Measurements from ENCODE around the gene CDK3.

CDK3 gene

GRCh38 chr17:75994802-75995370, 5.8 kb upstream of the CDK3 start:
- no peak for DNase-seq

DNA sequence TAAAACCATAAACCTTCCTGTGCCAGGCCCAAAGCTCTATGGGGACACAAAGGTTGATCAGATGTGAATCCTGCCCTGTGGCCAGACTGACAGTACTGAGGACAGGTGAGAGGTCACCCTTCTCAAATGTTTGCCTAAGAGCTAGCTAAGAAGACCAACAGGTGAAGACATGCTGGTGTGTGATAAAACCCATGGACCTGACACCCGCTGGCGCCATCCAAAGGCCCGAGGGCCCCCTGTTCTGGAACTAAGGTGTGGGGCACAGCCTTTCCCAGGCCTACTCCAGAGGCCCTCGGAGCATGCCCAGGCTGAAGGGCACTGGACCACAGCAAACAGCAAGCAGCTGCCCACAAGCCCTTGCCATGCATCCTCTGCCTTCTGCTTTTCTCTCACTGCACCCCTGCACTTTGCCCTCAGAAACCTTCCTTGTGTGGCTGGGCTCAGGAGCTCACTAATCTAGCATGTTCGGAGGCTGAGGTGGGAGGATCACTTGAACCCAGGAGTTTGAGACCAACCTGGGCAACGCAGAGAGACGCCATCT, 5.2 kb upstream of the CDK3 start:
- no peak for DNase-seq

DNA sequence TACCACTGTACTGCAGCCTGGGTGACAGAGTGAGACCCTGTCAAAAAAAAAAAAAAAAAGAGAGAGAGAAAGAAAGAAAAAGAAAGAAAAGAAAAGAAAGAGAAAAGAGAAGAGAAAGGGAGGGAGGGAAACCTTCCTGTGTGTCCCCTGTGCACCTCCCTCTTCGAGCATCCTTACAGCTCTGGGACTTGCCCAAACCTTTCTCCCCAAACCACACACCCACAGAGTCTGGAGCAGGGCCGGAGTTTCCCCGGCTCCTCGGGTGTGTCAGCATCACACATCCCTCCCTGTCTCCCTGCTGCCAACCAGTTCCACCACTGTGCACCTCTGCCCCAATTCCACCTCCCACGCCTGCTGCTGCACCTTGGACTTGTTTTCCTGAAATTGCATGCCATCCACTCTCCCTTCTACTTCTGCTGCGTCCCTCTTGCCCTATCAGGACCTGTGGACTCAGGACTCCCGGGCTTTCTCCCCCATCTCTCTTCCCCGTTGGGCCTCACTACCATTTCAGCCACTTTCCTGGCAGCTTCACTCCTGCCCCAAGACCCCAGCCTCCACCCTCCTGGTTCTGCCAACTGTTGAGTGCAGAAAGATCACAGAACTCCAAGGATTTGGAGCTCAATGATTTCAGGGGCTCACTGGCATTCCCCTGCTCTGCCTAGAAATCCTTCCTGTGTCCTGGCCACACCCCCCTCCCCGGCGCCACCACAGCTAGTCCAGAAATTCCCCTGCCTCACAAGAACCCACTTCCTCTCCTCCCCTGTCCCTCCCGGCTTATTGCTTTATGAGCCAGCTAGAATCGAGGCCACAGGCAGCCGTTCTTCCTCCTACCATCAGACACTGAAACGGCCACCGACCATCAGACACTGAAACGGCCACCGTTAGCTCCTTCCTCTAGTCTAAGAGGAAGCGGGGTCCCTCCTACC, 3.7 kb upstream of the CDK3 start:
- DNase-seq = peak; percentile 27 to 62

DNA sequence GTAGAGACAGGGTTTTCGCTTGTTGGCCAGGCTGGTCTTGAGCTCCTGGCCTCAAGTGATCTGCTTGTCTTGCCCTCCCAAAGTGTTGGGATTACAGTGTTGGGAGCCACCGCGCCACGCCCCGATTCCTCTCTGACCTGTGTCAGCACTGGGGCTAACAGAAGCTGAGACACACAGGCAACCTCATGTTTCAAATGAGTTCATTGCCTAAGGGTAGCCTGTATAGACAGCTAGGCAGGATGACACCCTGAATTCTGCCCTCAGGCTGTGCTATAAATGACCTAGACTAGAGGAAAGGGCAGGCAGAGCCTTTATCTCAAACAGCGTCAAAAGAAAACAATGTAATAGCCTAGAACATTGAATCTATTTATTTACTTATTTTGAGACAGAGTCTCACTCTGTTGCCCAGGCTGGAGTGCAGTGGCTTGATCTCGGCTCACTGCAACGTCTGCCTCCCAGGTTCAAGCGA, 2.3 kb upstream of the CDK3 start:
- no peak for DNase-seq

DNA sequence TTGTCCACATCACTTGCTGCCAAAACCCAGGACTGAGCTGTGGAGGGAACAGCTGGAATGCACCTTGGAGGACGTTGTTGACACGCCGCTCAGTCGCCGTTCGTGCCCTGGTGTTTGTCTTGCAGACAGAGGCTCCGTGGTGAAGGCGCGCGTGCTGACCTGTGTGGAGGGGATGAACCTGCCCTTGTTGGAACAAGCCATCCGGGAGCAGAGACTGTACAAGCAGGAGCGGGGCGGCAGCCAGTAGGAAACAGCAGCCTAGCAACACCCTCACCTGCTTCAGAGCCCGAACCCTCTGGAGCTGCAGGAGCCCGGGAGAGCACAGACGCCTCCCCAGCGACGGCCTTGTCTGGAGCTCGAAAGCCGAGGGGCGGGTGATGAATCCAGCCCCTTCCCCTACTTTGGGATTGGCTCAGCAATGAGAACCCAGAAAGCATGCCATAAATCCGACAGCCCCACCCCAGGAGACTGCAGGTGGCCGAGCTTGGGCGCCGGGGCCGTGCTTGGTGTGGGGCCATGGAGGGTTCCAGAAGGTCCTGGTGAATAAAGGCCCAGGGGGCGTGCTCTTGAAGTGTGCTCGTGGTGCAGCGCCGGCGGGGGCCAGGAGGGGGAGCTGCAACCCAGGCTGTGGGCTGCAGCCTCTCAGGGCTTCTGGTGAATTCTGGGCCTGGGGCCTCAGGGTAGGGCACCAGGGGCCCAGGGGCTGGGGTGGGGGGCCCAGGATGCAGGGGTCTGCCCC, 470 bp upstream of the CDK3 start:
- peak; percentile 24 to 41 for DNase-seq

GRCh38 chr17:76002100-76002499, 1.4 kb downstream of the CDK3 start:
- no peak for DNase-seq

DNA sequence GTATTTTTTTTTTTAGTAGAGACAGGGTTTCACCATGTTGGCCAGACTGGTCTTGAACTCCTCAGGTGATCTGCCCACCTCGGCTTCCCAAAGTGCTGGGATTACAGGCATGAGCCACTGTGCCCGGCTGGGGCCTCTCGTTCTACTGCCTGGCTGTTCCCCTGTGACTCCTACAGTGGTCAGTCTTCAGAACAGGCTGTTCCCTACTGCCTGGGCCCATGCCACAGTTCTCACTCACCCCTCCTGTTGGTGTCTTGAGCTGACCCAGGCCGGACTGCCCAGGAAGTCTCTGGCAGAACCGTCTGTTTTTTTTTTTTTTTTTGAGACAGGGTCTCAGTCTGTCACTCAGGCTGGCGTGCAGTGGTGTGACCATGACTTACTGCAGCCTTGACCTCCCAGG, 3.3 kb downstream of the CDK3 start:
- no peak for DNase-seq

DNA sequence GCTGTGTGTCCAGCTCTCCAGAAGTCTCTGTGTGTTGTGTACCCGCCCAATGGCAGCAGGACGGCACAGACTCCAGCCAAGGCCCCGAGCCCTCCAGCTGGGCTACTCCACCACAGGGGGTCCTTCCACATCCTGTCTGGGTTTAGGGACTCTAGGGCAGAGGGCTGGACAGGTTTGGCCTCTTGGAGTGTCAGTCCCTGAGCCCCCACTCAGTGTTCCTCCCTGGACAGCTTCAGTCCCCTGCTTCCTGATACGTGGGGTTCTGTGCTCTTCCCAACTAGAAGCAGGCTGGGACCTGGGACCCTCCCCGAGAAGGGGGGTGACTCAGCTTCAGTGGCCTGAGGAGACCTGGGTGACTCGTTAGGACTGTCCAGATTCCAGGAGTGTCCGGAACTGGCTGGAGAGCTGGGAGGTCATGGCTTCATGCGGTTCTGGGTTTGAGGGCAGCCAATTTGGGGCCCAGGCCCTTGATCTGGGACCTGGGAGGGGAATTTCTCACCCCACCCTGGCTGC, 4.2 kb downstream of the CDK3 start:
- no peak for DNase-seq

- peak; percentile 33 to 51 for DNase-seq
Observed at GRCh38 chr17:76005263-76006149, 4.9 kb downstream of the CDK3 start.

DNA sequence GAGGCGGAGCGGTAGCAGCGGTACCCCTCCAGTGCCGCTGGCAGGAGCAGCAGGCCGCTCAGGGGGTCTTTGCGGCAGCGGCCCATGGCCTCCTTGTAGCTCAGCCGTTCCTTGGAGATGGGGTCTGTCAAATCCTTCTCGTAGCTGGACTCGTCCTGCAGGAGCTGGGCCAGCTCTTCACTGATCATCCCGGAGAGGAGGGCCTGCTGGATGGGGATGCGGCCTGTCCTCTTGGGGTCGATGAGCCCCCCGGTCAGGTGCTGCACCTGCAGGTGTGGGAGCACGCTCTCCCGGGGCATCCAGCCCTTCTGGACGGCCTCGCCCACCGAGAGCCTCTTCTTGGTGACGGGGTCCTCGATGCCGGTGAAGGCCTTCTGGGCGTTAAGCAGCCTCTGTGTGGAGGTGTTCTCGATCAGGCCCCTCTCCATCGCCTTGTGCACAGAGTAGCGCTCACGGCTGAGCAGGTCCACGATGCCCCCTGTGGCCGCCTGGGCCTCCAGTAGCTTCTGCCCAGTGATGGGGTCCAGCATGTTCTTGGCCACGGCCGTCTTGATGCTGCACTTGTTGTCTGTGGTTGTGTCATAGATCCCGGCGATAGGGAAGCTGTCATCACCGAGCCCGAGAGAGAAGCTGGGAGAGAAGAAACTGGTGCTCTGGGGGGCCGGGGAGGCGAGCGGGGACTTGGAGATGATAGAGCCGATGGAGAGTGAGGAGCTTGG, 6.6 kb downstream of the CDK3 start:
- no peak for DNase-seq

- no peak for DNase-seq
Observed at GRCh38 chr17:76007850-76008165, 7.2 kb downstream of the CDK3 start.

DNA sequence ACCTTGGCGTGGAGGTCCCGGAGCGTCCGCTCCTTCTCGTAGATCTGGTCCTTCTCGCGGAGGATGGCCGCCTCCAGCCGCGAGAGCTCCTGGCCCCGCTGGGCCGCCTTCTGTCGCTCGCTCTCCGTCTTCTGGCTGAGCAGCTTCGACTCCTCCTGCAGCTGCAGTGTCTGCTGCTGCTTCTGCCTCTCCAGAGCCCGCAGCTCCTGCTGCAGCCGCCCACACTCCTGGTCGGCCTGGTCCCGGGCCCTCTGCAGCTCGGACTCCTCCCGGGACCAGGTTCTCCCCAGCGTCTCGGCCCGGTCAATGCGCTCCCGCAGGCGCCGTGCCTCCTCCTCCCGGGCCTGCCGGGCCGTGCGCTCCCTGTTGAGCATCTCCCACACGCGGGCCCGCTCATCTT, 7.6 kb downstream of the CDK3 start:
- DNase-seq = no peak

DNA sequence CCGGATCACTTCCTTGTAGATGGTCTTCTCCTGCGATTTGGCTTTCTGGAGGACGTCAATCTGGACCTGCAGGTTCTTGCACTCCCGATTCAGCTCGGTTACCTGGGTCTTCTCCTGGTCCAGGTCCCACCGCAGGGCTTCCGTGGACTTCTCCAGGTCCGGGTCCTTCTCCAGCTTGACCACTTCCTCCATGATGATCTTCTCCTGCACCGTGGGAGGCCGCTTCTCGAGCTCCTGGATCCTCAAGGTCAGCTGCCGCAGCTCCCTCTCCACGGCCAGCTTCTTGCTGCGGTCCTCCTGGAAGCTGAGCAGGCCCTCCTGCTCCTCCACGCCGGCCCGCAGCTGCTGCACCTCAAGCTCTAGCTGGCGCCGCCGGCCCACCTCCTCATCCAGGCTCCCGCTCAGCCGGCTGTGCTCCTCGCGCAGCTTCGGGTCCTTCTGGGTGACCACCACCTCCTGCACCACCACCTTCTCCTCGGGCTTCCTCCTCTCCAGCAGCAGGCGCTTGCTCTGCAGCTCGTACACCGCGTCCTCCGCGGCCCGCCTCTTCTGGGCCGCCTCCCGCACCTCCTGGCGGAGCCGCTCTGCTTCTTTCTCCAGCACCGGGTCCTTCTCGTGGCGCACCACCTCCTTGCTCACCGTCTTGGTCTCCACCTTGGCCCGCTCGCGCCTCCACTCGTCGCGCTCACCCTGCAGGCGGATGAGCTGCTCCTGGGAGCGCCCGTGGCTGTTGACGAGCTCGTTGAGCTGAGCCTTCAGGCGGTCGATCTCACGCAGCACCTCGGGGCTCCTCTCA, 8.2 kb downstream of the CDK3 start:
- DNase-seq = no peak

DNA sequence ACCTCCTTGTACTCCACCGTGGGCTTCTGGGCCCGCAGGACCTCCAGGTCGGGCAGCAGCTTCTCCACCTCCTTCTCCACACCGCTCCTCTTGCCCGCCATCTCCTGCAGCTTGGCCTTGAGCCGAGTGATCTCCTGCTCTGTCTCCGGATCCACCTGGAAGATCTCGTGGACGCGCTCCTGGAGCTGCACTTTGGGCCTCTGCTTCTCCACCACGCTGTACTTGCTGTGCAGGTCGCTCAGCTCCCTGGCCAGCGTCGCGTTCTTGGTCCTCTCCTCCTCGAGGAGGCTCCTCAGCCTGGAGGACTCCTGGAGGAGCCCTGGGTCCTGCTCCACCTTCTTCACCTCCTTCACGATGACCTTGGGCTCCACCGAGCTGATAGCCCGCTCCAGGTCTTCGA, 8.8 kb downstream of the CDK3 start:
- no peak for DNase-seq

DNA sequence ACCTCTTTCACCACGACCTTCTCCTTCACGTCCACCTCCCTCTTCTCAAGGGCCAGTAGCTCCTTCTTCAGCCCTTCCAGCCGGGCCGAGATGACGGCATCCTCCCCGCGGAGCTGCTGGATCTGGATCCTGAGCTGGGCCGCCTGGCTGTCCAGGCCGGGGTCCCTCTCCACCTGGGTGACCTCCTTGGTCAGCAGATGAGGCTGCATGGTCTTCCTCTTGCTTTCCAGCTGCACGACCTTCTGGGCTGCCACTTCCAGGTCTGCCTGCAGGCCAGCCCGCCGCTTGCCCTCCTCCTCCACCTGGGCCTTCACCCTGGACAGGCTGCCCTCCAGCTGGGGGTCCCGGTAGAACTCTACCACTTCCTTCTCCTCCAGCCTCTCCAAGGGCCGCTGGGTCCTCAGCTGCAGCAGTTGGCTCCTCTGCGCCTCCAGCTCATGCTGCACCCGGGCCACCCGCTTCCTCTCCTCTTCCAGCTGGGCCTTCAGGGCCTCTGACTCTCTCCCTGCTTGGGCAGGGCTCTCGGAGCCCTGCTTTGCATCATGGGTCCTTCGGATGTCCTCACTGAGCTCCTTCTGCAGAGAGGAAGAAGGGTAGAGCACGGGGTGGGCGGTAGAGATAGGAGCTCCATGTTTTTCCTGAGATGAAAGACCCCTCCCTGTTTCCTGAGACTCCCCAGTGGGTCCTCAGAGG, 9.5 kb downstream of the CDK3 start:
- no peak for DNase-seq

GRCh38 chr17:76011951-76012350, 11.3 kb downstream of the CDK3 start:
- no peak for DNase-seq

GRCh38 chr17:76013377-76013932, 12.8 kb downstream of the CDK3 start:
- DNase-seq = no peak

GRCh38 chr17:76014100-76014924, 13.7 kb downstream of the CDK3 start:
- peak; percentile 24 to 43 for DNase-seq

DNA sequence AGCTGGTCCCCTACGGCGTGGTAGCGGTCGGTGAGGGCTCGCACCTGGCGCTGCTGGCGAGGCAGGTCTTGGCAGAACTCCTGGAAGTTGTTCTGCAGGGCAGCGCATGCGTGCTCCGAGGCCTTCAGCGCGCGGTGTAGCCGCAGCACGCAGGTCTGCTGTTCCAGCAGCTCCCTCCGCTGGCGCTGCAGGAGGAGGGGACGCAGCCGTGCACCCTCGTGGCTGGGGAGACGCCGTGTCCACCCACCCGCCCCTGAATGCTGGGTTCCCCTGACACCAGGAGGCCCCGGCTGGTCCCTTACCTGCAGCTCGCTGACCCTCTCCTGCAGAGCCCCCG, 14.2 kb downstream of the CDK3 start:
- no peak for DNase-seq

Measured in bone marrow (tissue), 2 donors.